NCI-H1048 (cell line): ENCODE results near the gene UBE2G2.

ENCODE experiments used
- DNase-seq: peaks from one replicate; lab custom pipeline; 2025; lab: John Stamatoyannopoulos, UW

Gene UBE2G2

DNA sequence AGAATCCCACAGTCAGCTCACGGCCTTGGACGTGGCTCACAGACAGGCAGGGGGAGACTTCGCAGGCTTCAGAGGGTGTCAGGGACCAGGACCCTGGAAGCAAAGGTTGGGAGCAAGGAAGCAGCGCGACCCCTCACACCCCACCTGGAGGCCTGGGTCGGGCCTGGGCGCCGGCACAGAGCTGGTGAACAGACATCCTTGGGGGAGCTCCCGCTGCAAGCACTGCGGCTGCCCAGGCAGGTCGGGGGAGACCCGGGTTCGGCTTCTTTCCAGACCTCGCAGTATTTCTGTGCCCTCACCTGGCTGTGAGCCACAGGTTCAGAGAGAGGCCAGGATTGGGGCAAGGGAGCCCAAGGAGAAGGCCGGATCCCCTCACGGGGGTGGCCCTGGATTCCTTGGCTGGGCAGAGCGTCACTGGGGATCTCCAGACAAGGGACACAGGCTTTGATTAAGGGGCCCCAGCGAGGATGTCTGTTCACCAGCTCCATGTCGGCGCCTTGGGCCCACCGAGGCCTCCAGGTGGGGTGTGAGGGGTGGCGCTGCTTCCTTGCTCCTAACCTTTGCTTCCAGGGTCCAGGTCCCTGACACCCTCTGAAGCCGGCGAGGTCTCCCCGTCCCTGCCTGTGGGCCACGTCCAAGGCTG is 52.4 kb downstream of the UBE2G2 start:
- DNase-seq: no peak

DNA sequence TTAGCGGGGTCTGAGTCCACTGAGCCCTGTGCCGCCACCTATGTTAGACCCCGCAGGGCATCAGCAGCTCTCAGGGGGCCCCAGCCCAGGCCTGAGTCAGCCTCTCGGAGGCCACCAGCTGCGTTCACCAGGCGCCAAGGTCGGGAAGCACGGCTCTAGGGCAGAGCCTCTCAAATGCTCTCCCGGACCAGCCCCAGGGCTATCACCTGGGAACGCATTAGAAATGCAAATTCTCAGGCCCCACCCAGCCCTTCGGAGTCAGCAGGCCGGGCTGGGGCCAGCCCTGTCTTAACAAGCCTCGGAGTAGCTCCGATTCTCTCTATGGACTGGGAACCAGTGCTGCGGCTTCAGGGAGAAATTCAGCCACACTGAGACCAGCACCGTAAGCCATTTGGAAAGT is 53.0 kb downstream of the UBE2G2 start:
- peak; percentile 16 for DNase-seq

GRCh38 chr21:44742418-44743153 is 59.0 kb downstream of the UBE2G2 start:
- no peak for DNase-seq

DNA sequence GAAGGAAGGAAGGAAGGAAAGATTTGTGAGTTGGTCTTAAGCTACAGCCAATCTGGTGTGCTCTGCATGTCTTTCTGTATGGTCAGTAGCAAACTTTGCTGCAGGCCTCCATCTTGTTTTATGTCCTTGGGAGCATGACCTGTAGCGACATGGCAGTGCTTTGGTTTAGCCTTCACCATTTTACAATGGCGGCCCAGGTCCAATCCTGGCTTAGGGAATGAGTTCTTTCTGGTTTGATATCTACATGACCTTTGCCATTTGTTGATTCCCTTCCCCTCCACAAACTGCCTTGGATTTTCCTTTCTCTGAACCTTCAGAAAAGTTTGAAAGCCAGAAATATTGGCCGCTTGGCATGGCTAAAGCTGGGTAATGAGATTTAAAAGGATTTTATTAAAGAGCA is 59.7 kb downstream of the UBE2G2 start:
- DNase-seq: no peak

DNA sequence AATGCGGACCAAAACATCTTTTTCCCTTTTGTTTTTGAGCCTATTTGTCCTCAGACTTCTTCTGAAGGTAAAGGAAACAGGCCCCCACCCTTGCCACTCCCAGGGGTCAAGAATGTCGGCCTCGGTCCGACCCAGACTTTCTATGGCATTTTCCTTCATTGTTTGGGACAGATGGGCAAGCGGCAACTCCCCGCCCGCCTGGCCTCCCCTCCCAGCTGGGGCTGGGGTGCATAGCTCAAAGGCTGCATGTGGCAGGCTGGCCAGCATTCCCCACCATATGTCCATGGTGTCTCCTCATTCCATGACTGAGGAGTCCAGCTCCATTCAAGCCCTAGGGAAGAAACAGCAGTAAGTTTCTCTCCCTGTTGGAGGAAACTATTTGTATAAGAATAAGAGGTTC is 60.9 kb downstream of the UBE2G2 start:
- no peak for DNase-seq

DNA sequence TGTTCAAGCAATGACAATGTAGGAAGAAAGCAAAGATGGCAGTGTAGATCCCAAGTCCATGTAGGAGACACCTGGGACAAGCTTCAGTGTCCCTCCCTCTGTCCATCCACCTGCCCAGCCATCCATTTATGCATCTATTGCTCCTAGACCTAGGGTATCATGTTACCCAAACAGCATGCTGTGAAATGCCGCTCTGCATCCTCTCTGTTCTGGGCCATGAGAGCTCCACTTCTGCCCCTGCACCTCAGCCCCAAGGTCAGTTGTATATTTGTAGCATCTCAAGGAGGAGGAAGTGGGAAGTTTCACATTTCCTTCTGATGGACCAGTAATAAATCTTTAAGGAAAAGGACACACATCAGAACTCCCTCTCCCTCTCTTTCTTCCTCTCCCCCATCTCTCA is 62.3 kb downstream of the UBE2G2 start:
- DNase-seq: no peak

DNA sequence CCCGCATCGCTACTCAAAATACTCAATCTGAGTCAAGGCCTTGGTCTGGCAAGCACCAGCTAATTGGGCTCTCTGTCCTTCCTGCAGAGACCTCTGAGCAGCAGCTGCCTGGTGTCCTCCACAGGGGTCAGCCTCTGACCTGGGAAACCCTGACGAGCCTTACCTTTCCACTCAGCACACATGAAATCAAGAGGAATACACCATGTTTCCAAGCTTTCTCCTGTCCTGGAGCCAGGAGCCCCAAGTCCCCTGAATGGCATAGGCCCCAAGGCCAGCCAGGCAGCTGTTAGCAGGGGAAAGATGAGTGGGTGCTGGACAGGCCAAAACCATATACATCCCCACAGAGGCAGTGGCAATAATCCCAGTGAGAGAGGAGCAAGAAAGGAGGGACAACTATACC is 63.0 kb downstream of the UBE2G2 start:
- DNase-seq: no peak

GRCh38 chr21:44737706-44738354 is 63.8 kb downstream of the UBE2G2 start:
- no peak for DNase-seq

DNA sequence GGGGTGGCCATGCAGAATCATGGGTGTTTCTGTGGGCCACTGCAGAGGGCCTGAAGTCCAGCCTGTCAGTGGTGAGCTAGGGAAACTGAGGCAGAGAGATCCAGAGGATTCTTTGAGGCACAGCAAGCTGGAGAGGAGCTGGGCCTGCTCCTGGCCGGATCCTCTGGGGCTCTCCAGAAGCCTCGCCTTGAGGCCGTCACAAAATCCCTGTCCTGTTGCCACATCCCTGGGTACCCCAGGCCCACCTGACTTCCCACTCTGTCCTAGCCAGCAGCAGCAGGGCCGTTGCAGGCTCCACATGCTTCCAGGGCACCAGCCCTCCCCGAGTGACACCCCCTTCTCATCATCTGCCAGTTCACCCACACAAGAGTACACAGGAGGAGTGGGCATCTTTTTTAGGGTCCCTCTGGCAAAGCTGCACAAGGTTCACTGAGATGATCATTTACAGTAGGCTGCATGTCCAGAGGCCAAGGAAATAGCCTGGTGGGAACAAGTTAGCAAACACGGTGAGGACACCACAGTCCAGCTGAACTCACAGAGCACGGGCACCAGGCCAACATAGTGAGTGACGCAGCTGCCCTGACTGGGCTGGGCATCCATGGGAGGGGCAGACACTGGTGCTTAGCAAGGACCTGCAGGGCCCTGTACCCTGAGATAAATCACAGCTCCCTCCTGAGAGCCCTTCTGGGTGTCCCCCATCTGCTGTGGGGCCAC is 65.2 kb downstream of the UBE2G2 start:
- no peak for DNase-seq

DNA sequence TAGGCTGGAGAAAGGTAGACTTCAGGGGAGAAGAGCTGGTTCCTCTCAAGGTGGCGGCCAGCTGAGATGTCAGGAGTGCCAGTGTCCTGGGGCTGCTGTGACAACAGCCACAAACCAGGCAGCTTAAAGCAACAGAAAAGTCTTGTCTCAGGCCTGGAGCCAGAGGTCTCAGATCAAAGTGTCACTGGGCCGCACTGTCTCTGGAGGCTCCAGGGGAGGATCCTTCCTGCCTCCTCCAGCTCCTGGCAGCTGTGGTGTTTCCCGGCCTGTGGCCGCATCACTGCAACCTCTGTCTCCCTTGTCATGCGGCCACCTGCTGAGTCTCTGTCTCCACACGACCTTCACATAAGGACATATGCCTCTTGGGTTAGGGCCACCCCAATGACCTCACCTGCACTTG is 65.8 kb downstream of the UBE2G2 start:
- no peak for DNase-seq

GRCh38 chr21:44734841-44735240 is 66.8 kb downstream of the UBE2G2 start:
- DNase-seq: no peak

DNA sequence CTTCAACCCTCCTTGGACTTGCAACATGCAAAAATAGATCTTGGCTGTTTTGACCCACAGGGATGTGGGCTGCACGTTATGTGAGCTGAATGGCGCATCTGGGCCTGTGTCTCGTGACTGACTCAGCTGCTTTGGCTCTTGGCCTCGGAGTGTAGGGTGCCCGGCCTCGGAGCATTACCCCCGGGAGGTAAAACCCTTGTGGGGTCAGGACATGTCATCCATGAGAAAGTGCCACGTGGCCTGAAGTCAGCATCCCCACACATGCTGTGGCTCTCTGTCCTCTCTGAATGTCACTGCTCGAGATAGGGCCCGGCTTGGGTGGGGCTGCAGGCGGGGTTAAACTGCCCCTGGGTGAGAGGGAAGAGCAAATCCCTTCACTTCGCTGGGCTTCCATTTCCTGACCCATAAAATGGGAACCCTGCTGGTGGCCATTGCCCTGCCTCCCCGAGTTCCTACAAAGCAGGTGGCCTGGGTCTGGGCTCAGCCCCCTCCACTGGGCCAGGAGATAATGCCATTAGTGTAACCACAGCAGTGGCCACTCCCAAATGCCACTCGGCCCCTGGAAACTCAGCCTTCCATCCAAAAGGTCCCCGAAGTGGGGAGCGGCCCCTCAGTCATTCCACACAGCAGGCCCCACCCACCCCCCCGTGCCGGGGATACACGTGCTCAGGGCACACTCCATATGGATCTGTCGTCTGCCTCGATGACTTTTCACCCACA is 67.4 kb downstream of the UBE2G2 start:
- DNase-seq: no peak

DNA sequence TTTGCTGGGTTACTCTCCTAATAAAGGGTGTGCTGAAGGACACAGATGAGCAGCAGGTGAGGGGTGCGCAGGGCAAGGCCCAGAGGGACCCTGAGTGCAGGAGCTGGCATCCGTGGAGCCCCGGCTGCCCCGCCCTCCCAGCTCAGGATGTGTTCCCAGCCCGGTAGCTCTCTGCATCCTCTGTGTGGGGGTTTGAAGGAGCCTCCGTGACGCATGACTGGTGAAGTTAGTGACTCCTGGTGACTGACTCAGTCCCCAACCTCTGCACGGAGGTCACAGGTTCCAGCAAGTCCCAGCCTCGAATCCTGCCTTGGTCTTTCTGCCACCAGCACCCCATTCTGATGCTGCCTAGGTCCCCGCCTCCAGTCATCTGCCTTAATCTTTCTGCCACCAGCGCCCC is 68.7 kb downstream of the UBE2G2 start:
- no peak for DNase-seq

GRCh38 chr21:44732263-44732662 is 69.4 kb downstream of the UBE2G2 start:
- no peak for DNase-seq

- DNase-seq: no peak
Observed at GRCh38 chr21:44730951-44731579, 70.6 kb downstream of the UBE2G2 start.

DNA sequence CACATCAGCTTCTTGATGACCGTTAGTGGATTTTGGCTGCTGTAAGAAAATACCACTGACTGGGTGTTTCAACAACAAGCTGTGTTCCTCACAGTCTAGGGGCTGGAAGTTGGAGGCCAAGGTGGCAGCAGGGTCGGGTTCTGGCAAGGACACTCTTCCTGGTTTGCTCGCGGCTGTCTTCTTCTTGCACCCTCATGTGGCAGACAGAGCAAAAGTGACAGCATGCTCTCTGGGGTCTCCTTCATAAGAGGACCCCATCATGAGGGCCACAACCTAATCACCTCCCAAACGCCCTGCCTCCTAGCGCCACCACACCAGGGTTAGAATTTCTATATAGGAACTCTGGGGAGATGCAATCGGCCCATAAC is 71.6 kb downstream of the UBE2G2 start:
- no peak for DNase-seq

- DNase-seq: no peak
Observed at GRCh38 chr21:44729336-44730027, 72.1 kb downstream of the UBE2G2 start.

DNA sequence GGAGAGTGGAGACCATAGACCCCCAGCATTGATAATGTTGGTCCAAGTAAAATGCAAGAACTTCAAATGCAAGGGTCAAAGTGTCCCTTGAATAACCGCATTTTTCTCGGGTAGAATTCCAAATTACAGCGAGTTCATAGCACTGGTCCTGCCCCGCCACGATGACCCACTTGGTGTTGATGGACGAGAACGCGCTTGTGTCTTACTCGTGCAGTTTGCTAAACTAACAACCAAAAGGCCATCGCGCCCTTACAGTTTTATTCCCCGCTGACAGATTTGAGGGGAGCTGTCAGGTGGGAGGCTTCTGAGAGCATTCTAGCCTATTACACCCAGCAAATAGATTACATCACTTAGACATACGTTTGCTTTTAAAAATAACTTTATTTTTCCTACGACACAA is 72.9 kb downstream of the UBE2G2 start:
- no peak for DNase-seq

DNA sequence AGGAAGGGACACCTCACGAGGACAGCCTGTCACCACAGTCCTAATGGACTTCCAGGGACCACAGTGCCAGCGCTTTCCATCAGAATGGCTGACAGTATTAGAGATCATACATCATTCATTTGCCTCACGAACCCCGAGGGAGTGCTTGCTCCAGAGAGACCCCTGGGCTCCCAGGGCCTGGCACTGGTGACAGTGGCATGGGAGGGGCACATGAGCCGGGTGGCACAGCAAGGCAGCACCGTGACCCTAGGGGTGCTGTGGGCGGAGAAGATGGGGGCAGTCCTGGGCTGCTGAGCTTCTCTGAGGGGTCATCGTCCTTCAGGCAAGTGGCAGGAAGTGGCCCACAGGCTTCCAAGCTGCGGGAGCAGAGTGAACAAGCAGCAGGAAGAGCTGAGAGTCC is 73.9 kb downstream of the UBE2G2 start:
- DNase-seq: no peak

GRCh38 chr21:44727321-44727720 is 74.3 kb downstream of the UBE2G2 start:
- DNase-seq: no peak

GRCh38 chr21:44726826-44727225 is 74.8 kb downstream of the UBE2G2 start:
- DNase-seq: no peak
